Stomach (tissue), 9 donors: ENCODE measurements around the gene NKPD1. TPM values are rescaled to one million over a fixed set of nuclear protein-coding genes. Genes with fewer than 3 reads are reported as not detected.

Experiments used
- DNase-seq, 2 donors: peaks; one replicate each; pipeline versions ENCODE4 v3.0.0 to v3.0.0-alpha.2; 2013 to 2019
- H3K27ac ChIP-seq, 5 donors: fragments of 200-600 bp in 4 of 5; sonication (generic) in 4 of 5; one replicate each; pipeline ENCODE4 v1.5.1; 2013 to 2019; ENCODE audit warnings: mild to moderate bottlenecking in 1 of 5, moderate library complexity in 1 of 5
- H3K27me3 ChIP-seq, 3 donors: fragments of 200-600 bp; sonication (generic); one replicate each; pipeline ENCODE4 v1.5.1; 2017 to 2019; ENCODE audit warnings: mixed run types in 1 of 3
- H3K36me3 ChIP-seq, 4 donors: fragments of 200-600 bp; sonication (generic); 1 replicate in 3 of 4; 2 replicates in 1 of 4; pipeline ENCODE4 v1.5.1; 2016 to 2019
- H3K4me1 ChIP-seq, 4 donors: fragments of 200-600 bp; sonication (generic); one replicate each; pipeline ENCODE4 v1.5.1; 2016 to 2019
- H3K4me3 ChIP-seq, 4 donors: fragments of 200-600 bp; sonication (generic) in 3 of 4; one replicate each; pipeline ENCODE4 v1.5.1; 2016 to 2019; ENCODE audit warnings: mild to moderate bottlenecking in 1 of 4
- H3K9me3 ChIP-seq, 4 donors: fragments of 200-600 bp; sonication (generic); one replicate each; pipeline ENCODE4 v1.5.1; 2016 to 2019
- CTCF ChIP-seq, 7 experiments: fragments of 450-650 bp in 4 of 7; fragments of 200-600 bp in 3 of 7; sonication (generic) in 3 of 7; IDR thresholded peaks; one replicate each; pipeline ENCODE4 v1.5.1; 2016 to 2019; ENCODE audit warnings: antibody characterized with exemption in 7 of 7, control low read depth in 2 of 7, mild to moderate bottlenecking in 1 of 7
- EP300 ChIP-seq: sonication (generic); formaldehyde crosslinking; IDR thresholded peaks from one replicate; pipeline ENCODE4 v1.6.1; 2017; ENCODE audit warnings: antibody characterized with exemption
- POLR2A ChIP-seq, 4 donors: fragments of 450-650 bp; IDR thresholded peaks; one replicate each; pipeline ENCODE4 v1.6.1; 2016; ENCODE audit warnings: antibody characterized with exemption in 4 of 4, control low read depth in 2 of 4, mild to moderate bottlenecking in 1 of 4, moderate library complexity in 1 of 4
- POLR2AphosphoS5 ChIP-seq, 3 donors: sonication (generic); formaldehyde crosslinking; IDR thresholded peaks; one replicate each; pipeline ENCODE4 v1.6.1; 2016; ENCODE audit warnings: antibody characterized with exemption in 3 of 3
- WGBS, 5 donors: extraction: QIAGEN DNeasy Blood & Tissue Kit in 3 of 5; methylation state at CpG; one replicate each; pipeline versions ENCODE4 v1.1.5 to v1.1.7; 2013 to 2018; 5-methylcytosine and 5-hydroxymethylcytosine counted together
- intact Hi-C: fragments of 100-400 bp; cut with DNase I; formaldehyde crosslinking; loops from one replicate; pipeline ENCODE4 v1.15.1; 2023; ENCODE audit warnings: low total_unique reads
- polyA plus RNA-seq, 3 donors: library from polyadenylated mRNA; stranded (reverse); fragments of 200-250 nt; gene quantifications; one replicate each; pipeline ENCODE4 v1.2.3, GENCODE V29; 2013
- total RNA-seq, 5 donors: library from RNA; depleted of rRNA; stranded (reverse); fragments of >200 nt; gene quantifications; one replicate each; pipeline versions ENCODE4 v1.1.0 to v1.2.3, GENCODE V29; 2014 to 2016
- donor health status: healthy with polysubstance abuse.
- donor health status: Bipolar disorder and iron deficiency.
- donor health status: healthy.

Gene NKPD1
- total and polyA plus RNA-seq, 8 donors = 0.20 TPM; not detected in 7

GRCh38 chr19:45139286-45140143 is 21.3 kb downstream of the NKPD1 start:
- peaks cover 10 to 32% (median 24%) of the 10 kb centered on the region in 4 donors for H3K4me1 ChIP-seq
- intact Hi-C loops = no loop called here

GRCh38 chr19:45138303-45138751 is 22.5 kb downstream of the NKPD1 start:
- WGBS, 5 donors = 51 to 78% (median 57%) methylated on average over 11 of the region's 11 CpGs
- H3K4me1 ChIP-seq = peaks cover 10 to 32% (median 24%) of the 10 kb centered on the region in 4 donors
- TF ChIP-seq POLR2AphosphoS5 (IDR thresholded peaks at IDR 0.05) (no peak), CTCF (IDR thresholded peaks at IDR 0.05) (no peak), EP300 (no peak), POLR2A (IDR thresholded peaks at IDR 0.05) (no peak)
- H3K27ac ChIP-seq = peak overlapping the region in 2 of 5 donors; percentile 29 to 67
- H3K9me3 ChIP-seq = no peaks in the 10 kb centered on the region
- peaks cover 20 to 38% (median 34%) of the 10 kb centered on the region in 4 donors for H3K36me3 ChIP-seq
- intact Hi-C loops = no loop called here
- no peaks in the 10 kb centered on the region for H3K27me3 ChIP-seq
- H3K4me3 ChIP-seq = no peak overlapping the region
- DNase-seq = peak in 1 of 2 donors; percentile 62

More at GRCh38 chr19:45139286-45140143, 21.3 kb downstream of the NKPD1 start:
- TF ChIP-seq CTCF (IDR thresholded peaks at IDR 0.05) (no peak), POLR2A (IDR thresholded peaks at IDR 0.05) (no peak)
- WGBS, 5 donors = 89 to 95% (median 94%) methylated on average over 21 to 24 of the region's 24 CpGs
- Histone ChIP-seq H3K36me3 (peaks cover 21 to 49% (median 46%) of the 10 kb centered on the region in 4 donors), H3K27me3 (no peaks in the 10 kb centered on the region), H3K27ac (no peak overlapping the region), H3K4me3 (no peak overlapping the region), H3K9me3 (no peaks in the 10 kb centered on the region)
- no peak for DNase-seq

GRCh38 chr19:45137179-45137761 is 23.5 kb downstream of the NKPD1 start:
- Histone ChIP-seq H3K36me3 (peaks cover 10 to 32% (median 26%) of the 10 kb centered on the region in 4 donors), H3K27ac (peak overlapping the region in 3 of 5 donors; percentile 20 to 67 (median 29)), H3K9me3 (no peaks in the 10 kb centered on the region), H3K4me3 (no peak overlapping the region), H3K27me3 (no peaks in the 10 kb centered on the region), H3K4me1 (peaks cover 10 to 32% (median 24%) of the 10 kb centered on the region in 4 donors)
- peak in 1 of 2 donors; percentile 36 for DNase-seq
- no peak for TF ChIP-seq POLR2A (IDR thresholded peaks at IDR 0.05)
- WGBS, 5 donors = 66 to 86% (median 82%) methylated on average over 16 to 17 of the region's 17 CpGs
- intact Hi-C loops = no loop called here

- H3K4me3 ChIP-seq = no peak overlapping the region
- 67 to 75% (median 73%) methylated on average over 8 to 12 of the region's 12 CpGs for WGBS, 5 donors
- peak overlapping the region in 4 of 5 donors; percentile 20 to 67 (median 25) for H3K27ac ChIP-seq
- no peaks in the 10 kb centered on the region for H3K27me3 ChIP-seq
- H3K4me1 ChIP-seq = peaks cover 10 to 32% (median 24%) of the 10 kb centered on the region in 4 donors
- intact Hi-C loops = no loop called here
- TF ChIP-seq CTCF (IDR thresholded peaks at IDR 0.05) (no peak), POLR2AphosphoS5 (IDR thresholded peaks at IDR 0.05) (no peak), EP300 (no peak), POLR2A (IDR thresholded peaks at IDR 0.05) (no peak)
- peaks cover 5 to 26% (median 19%) of the 10 kb centered on the region in 4 donors for H3K36me3 ChIP-seq
- no peak for DNase-seq
- no peaks in the 10 kb centered on the region for H3K9me3 ChIP-seq
Measured at GRCh38 chr19:45136507-45137178, 24.1 kb downstream of the NKPD1 start.
